ENCODE measurements around the gene OR2M3.

DNA sequence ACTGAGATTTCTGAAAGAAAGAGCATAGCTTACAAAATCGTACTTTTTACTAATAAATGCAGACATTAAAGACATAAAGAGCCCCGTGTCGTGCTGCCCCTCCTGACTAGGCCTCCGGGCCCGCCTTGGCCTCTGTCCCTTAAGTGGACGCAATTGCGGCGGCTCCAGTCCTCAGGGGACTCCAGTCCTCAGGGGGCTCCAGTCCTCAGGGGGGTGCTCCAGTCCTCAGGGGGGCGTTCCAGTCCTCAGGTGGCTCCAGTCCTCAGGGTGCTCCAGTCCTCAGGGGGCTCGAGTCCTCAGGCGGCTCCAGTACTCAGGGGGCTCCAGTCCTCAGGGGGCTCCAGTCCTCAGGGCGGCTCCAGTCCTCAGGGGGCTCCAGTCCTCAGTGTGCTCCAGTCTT is 33.0 kb upstream of the OR2M3 start:
- TF ChIP-seq, protein P1, sequence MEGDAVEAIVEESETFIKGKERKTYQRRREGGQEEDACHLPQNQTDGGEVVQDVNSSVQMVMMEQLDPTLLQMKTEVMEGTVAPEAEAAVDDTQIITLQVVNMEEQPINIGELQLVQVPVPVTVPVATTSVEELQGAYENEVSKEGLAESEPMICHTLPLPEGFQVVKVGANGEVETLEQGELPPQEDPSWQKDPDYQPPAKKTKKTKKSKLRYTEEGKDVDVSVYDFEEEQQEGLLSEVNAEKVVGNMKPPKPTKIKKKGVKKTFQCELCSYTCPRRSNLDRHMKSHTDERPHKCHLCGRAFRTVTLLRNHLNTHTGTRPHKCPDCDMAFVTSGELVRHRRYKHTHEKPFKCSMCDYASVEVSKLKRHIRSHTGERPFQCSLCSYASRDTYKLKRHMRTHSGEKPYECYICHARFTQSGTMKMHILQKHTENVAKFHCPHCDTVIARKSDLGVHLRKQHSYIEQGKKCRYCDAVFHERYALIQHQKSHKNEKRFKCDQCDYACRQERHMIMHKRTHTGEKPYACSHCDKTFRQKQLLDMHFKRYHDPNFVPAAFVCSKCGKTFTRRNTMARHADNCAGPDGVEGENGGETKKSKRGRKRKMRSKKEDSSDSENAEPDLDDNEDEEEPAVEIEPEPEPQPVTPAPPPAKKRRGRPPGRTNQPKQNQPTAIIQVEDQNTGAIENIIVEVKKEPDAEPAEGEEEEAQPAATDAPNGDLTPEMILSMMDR (IDR thresholded peaks at IDR 0.05; ENCODE audit: borderline replicate concordance, extremely low read depth, low read length, poor library complexity, severe bottlenecking): no peak
- no peak for TF ChIP-seq EZH2 (IDR thresholded peaks at IDR 0.05; ENCODE audit: borderline replicate concordance, low read depth, low read length, severe bottlenecking)
